ENCODE data around the gene C4orf51. TPM values are rescaled to one million over a fixed set of nuclear protein-coding genes. Genes with fewer than 3 reads are reported as not detected.

C4orf51 gene
- total RNA-seq, 2 experiments from 2014 or later = not detected

DNA sequence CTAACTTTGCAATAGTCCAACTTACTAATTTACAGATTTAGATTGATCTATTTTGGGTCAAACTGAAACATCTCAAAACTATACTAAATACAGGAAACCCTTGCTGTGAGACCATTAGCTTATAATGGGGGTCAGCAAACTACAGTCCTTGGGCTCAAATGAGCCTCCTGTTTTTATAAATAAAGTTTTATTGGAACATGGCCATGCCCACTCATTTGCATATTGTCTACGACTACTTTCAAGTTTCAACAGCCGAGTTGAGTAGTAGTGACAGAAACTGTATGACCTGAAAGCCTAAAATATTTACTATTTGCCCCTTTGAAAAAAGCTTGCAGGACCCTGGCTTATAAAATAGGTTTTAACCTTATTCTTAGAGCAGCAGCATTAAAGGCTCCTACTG lies 92.4 kb downstream of the C4orf51 start:
- Mint-ChIP-seq H3K36me3 (ENCODE audit: low read depth) (peaks cover 31% of the 10 kb centered on the region), H3K9me3 (peaks cover 5% of the 10 kb centered on the region), H3K27me3 (no peaks in the 10 kb centered on the region), H3K4me3 (no peak overlapping the region), H3K4me1 (peaks cover 12% of the 10 kb centered on the region), H3K27ac (no peak overlapping the region)
- no peak for DNase-seq
- POLR2A ChIA-PET = no interaction called here
- CTCF ChIA-PET = no interaction called here

DNA sequence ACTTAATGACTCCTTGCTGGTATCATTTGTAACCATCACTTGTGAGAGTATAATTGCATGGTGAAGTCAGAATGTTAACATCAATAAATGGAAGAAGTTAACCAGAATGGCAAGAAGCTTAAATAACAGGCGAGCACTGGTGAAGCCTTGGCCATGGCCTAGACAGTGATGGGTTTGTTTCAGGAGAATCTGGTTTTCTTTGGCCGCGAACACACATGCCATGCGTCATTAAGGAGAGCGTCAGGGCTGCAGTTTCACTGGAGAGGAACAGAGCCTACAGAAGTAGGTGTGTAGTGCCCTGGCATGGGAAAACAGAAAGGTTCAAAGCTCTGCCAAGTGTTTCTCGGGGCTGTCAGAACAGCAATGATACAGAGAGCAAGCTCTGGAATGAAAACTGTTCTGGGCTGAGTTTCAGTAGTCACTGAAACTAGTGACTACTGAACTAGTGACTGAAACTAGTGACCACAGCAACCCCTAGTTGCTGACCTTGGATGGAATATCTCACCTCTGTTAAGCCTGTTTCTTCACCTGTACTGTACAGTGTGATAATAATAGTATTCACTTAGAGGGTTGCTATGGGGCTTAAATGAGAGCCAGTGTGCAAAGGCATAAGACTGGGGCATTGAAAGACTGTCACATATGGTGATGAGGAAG lies 93.8 kb downstream of the C4orf51 start:
- Mint-ChIP-seq H3K27me3 (no peaks in the 10 kb centered on the region), H3K4me3 (no peak overlapping the region), H3K27ac (no peak overlapping the region), H3K4me1 (peaks cover 12% of the 10 kb centered on the region), H3K36me3 (ENCODE audit: low read depth) (peaks cover 26% of the 10 kb centered on the region), H3K9me3 (no peaks in the 10 kb centered on the region)
- ChIA-PET CTCF (no interaction called here), POLR2A (no interaction called here)
- DNase-seq = no peak

GRCh38 chr4:145774473-145774872 lies 94.5 kb downstream of the C4orf51 start:
- CTCF ChIA-PET = no interaction called here

GRCh38 chr4:145775406-145775805 lies 95.5 kb downstream of the C4orf51 start:
- Mint-ChIP-seq H3K4me1 (peaks cover 12% of the 10 kb centered on the region), H3K27ac (no peak overlapping the region), H3K27me3 (no peaks in the 10 kb centered on the region), H3K4me3 (no peak overlapping the region), H3K36me3 (ENCODE audit: low read depth) (peaks cover 37% of the 10 kb centered on the region), H3K9me3 (no peaks in the 10 kb centered on the region)
- ChIA-PET POLR2A (no interaction called here), CTCF (no interaction called here)
- no peak for DNase-seq

More at GRCh38 chr4:145774473-145774872, 94.5 kb downstream of the C4orf51 start:
- H3K4me1 Mint-ChIP-seq = peaks cover 12% of the 10 kb centered on the region
- POLR2A ChIA-PET = no interaction called here
- no peaks in the 10 kb centered on the region for H3K9me3 Mint-ChIP-seq
- H3K4me3 Mint-ChIP-seq = no peak overlapping the region
- H3K36me3 Mint-ChIP-seq (ENCODE audit: low read depth) = peaks cover 32% of the 10 kb centered on the region
- H3K27ac Mint-ChIP-seq = no peak overlapping the region
- no peaks in the 10 kb centered on the region for H3K27me3 Mint-ChIP-seq
- no peak for DNase-seq

GRCh38 chr4:145776208-145776607 lies 96.3 kb downstream of the C4orf51 start:
- H3K27ac Mint-ChIP-seq = no peak overlapping the region
- CTCF ChIA-PET = no interaction called here
- no peaks in the 10 kb centered on the region for H3K27me3 Mint-ChIP-seq
- H3K4me3 Mint-ChIP-seq = no peak overlapping the region
- no peak for DNase-seq
- peaks cover 12% of the 10 kb centered on the region for H3K4me1 Mint-ChIP-seq
- POLR2A ChIA-PET = no interaction called here
- H3K36me3 Mint-ChIP-seq (ENCODE audit: low read depth) = peaks cover 41% of the 10 kb centered on the region
- H3K9me3 Mint-ChIP-seq = no peaks in the 10 kb centered on the region

DNA sequence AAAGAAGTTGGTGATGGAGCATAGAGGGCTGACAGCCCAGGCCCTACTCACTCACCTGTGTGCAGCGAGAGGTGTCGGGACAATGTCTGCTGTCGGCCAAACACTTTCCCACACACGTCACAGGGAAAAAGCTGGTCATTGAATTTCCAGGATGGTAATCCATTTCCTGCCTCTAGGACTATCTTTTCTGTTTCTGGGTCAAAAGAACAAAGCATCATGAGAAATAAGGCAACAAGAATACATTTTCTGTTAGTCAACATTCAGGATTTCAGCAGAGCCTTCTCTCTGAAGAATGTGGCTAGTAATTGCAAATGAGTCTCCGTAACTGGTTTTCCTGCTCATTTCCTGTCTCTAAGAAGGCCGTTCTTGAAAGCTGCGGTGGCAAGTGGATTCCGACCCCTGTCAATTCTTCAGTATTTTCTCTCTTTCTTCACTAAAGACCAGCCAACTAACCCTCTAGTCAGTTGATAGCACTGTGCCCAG lies 99.4 kb downstream of the C4orf51 start:
- Mint-ChIP-seq H3K36me3 (ENCODE audit: low read depth) (peaks cover 50% of the 10 kb centered on the region), H3K27ac (no peak overlapping the region), H3K9me3 (peaks cover 9% of the 10 kb centered on the region), H3K4me3 (no peak overlapping the region), H3K4me1 (peaks cover 8% of the 10 kb centered on the region), H3K27me3 (no peaks in the 10 kb centered on the region)
- no peak for DNase-seq
- ChIA-PET POLR2A (no interaction called here), CTCF (no interaction called here)

- Mint-ChIP-seq H3K27ac (no peak overlapping the region), H3K4me1 (peaks cover 12% of the 10 kb centered on the region), H3K27me3 (no peaks in the 10 kb centered on the region), H3K36me3 (ENCODE audit: low read depth) (peaks cover 55% of the 10 kb centered on the region), H3K9me3 (peaks cover 16% of the 10 kb centered on the region), H3K4me3 (no peak overlapping the region)
- DNase-seq = no peak
- ChIA-PET CTCF (no interaction called here), POLR2A (no interaction called here)
These were observed 101.4 kb downstream of the C4orf51 start for GRCh38 chr4:145781351-145781750.

Other genes with a start within 250 kb of the C4orf51 start
- 1 to 10 TPM; 1.9 to 2.1 TPM for gene SMAD1, start 198.3 kb upstream of the C4orf51 start, total RNA-seq
- gene MMAA, start 60.8 kb upstream of the C4orf51 start, total RNA-seq = 10 to 100 TPM; 11.3 to 13.5 TPM

Measured in activated CD4-positive, alpha-beta memory T cell treated with anti-CD3 and anti-CD28 coated beads, Interleukin-2, amount 10 ng/mL, durations not matched to agents 7 days and 5 days (primary cell).